B cell (primary cell): ENCODE results near the gene SREBF1. TPM values are rescaled to one million over a fixed set of nuclear protein-coding genes. Genes with fewer than 3 reads are reported as not detected.
A peak's percentile ranks its signal among the peaks of the same experiment; 100 is the strongest.

ENCODE experiments used
- ATAC-seq: fragments of 200-7000 bp; cut with Tn5 transposase; one replicate; pipeline ENCODE4 v1.10.0; 2021; ENCODE audit warnings: low read depth, mild to moderate bottlenecking, moderate number of reproducible peaks, moderate library complexity
- CTCF ChIA-PET: fragments of 350-600 bp; sonication (Branson Sonifier 250); formaldehyde crosslinking; loops from one replicate; lab custom pipeline; 2021; ENCODE audit warnings: antibody characterized with exemption, inconsistent platforms; lab: Charles Lee
- POLR2A ChIA-PET: fragments of 350-600 bp; sonication (Branson Sonifier 250); formaldehyde crosslinking; loops from one replicate; lab custom pipeline; 2021; ENCODE audit warnings: antibody characterized with exemption; lab: Charles Lee
- DNase-seq: peaks from one replicate; pipeline ENCODE4 v3.0.0; 2013
- H2AFZ ChIP-seq: 2 replicates; pipeline ENCODE4 v1.6.1; 2012; ENCODE audit warnings: mild to moderate bottlenecking, low read depth, low read length; ENCODE audit not compliant: insufficient read depth, poor library complexity, severe bottlenecking
- H3K27ac ChIP-seq, 2 donors: 1 replicate in 1 of 2; 2 replicates in 1 of 2; pipeline ENCODE4 v1.5.1; 2012 to 2013; ENCODE audit warnings: low read length in 2 of 2, mild to moderate bottlenecking in 2 of 2, moderate library complexity in 1 of 2
- H3K27me3 ChIP-seq, 4 experiments: fragments of 200-600 bp in 1 of 4; sonication (generic) in 1 of 4; replicated peaks in 1 of 4; 1 replicate in 2 of 4; 2 replicates in 2 of 4; pipeline versions ENCODE4 v1.6.1 to v1.7.0; 2013 to 2016; ENCODE audit warnings: low read length in 3 of 4, mild to moderate bottlenecking in 2 of 4, mixed read lengths in 1 of 4, moderate library complexity in 1 of 4; ENCODE audit not compliant: insufficient read depth in 4 of 4, control insufficient read depth in 3 of 4; ENCODE audit errors: control extremely low read depth in 1 of 4
- H3K36me3 ChIP-seq, 2 experiments: replicated peaks in 1 of 2; 1 replicate in 1 of 2; 2 replicates in 1 of 2; pipeline versions ENCODE4 v1.6.1 to v1.7.1; 2013; ENCODE audit warnings: low read length in 1 of 2; ENCODE audit not compliant: insufficient read depth in 2 of 2, control insufficient read depth in 1 of 2; ENCODE audit errors: control extremely low read depth in 1 of 2, extremely low read depth in 1 of 2
- H3K4me1 ChIP-seq, 2 donors: fragments of 200-600 bp in 1 of 2; sonication (generic) in 1 of 2; 1 replicate in 1 of 2; 2 replicates in 1 of 2; pipeline versions ENCODE4 v1.5.1 to v1.6.1; 2013 to 2017; ENCODE audit warnings: low read length in 2 of 2; ENCODE audit not compliant: control insufficient read depth in 2 of 2, insufficient read depth in 2 of 2
- H3K4me2 ChIP-seq: replicated peaks from 2 replicates; pipeline ENCODE3; 2012; ENCODE audit warnings: mild to moderate bottlenecking, low read depth, low read length; ENCODE audit not compliant: poor library complexity, severe bottlenecking
- H3K4me3 ChIP-seq, 5 experiments: fragments of 200-600 bp in 1 of 5; sonication (generic) in 1 of 5; 1 replicate in 3 of 5; 2 replicates in 2 of 5; pipeline versions ENCODE4 v1.5.1 to v1.7.0; 2011 to 2016; ENCODE audit warnings: low read length in 4 of 5, mild to moderate bottlenecking in 4 of 5, low read depth in 2 of 5, control low read depth in 1 of 5, moderate library complexity in 1 of 5; ENCODE audit not compliant: insufficient read depth in 1 of 5; ENCODE audit errors: control extremely low read depth in 1 of 5, extremely low read depth in 1 of 5
- H3K79me2 ChIP-seq: fragments of 200-600 bp; sonication (generic); one replicate; pipeline ENCODE4 v1.6.0; 2016; ENCODE audit warnings: low read length; ENCODE audit not compliant: control insufficient read depth, insufficient read depth
- H3K9ac ChIP-seq: fragments of 200-600 bp; sonication (generic); 2 replicates; pipeline ENCODE4 v1.6.1; 2017; ENCODE audit warnings: mild to moderate bottlenecking, low read length, moderate library complexity
- H3K9me3 ChIP-seq, 3 donors: one replicate each; pipeline versions ENCODE4 v1.6.1 to v1.7.1; 2013; ENCODE audit warnings: low read length in 2 of 3; ENCODE audit not compliant: control insufficient read depth in 2 of 3, insufficient read depth in 1 of 3; ENCODE audit errors: control extremely low read depth in 1 of 3
- H4K20me1 ChIP-seq: 2 replicates; pipeline ENCODE4 v1.6.0; 2012; ENCODE audit warnings: mild to moderate bottlenecking, low read length; ENCODE audit not compliant: insufficient read depth, control insufficient read depth, poor library complexity, severe bottlenecking
- H3K27ac Mint-ChIP-seq: one replicate; pipeline ENCODE4 v1.8.0; 2021; ENCODE audit warnings: mixed read lengths
- H3K27me3 Mint-ChIP-seq: one replicate; pipeline ENCODE4 v1.8.0; 2021; ENCODE audit warnings: mixed read lengths
- H3K4me1 Mint-ChIP-seq: one replicate; pipeline ENCODE4 v1.8.0; 2021; ENCODE audit warnings: mixed read lengths
- H3K4me3 Mint-ChIP-seq: one replicate; pipeline ENCODE4 v1.8.0; 2021; ENCODE audit warnings: mixed read lengths
- H3K9me3 Mint-ChIP-seq: one replicate; pipeline ENCODE4 v1.8.0; 2022; ENCODE audit warnings: mixed read lengths; ENCODE audit not compliant: insufficient read depth
- CTCF ChIP-seq: fragments of 200-600 bp; IDR thresholded peaks from one replicate; pipeline ENCODE4 v1.8.0; 2022; ENCODE audit warnings: antibody characterized with exemption, mild to moderate bottlenecking
- EZH2 ChIP-seq: IDR thresholded peaks from 2 replicates; pipeline ENCODE4 v1.6.1; 2012; ENCODE audit warnings: borderline replicate concordance, low read depth, mild to moderate bottlenecking, moderate library complexity, low read length; ENCODE audit not compliant: insufficient read depth, poor library complexity, severe bottlenecking
- WGBS: methylation state at CpG from one replicate; pipeline ENCODE4 v1.1.5; 2013; ENCODE audit warnings: missing lambda C conversion rate; ENCODE audit not compliant: insufficient coverage; 5-methylcytosine and 5-hydroxymethylcytosine counted together
- intact Hi-C: fragments of 100-400 bp; cut with micrococcal nuclease; formaldehyde crosslinking; loops from one replicate; pipeline ENCODE4 v1.10.0; 2022
- polyA plus RNA-seq: library from polyadenylated mRNA; depleted of rRNA; stranded (reverse); fragments of >200 nt; gene quantifications from 2 replicates; pipeline ENCODE4 v1.2.3, GENCODE V29; 2012
- total RNA-seq, 2 donors: library from RNA; stranded (reverse); fragments of 120-200 nt in 1 of 2; gene quantifications; 1 replicate in 1 of 2; 2 replicates in 1 of 2; pipeline versions ENCODE4 v1.2.3 to v1.2.4, GENCODE V29; 2013 to 2022

SREBF1 gene
- total and polyA plus RNA-seq, 2 donors (not counting 1 experiment from before 2014, with no cell fraction given): 21.6 to 34.9 TPM

GRCh38 chr17:17847118-17847689 lies 10.4 kb upstream of the SREBF1 start:
- intact Hi-C loops: no loop called here
- ATAC-seq: no peak
- Histone ChIP-seq H3K4me2 (no peak overlapping the region), H2AFZ (no peak overlapping the region), H3K4me1 (peaks cover 24 to 31% of the 10 kb centered on the region in 2 donors), H3K9ac (no peak overlapping the region), H3K9me3 (no peaks in the 10 kb centered on the region), H3K27me3 (no peaks in the 10 kb centered on the region), H3K27ac (no peak overlapping the region), H3K36me3 (no peaks in the 10 kb centered on the region), H3K79me2 (no peaks in the 10 kb centered on the region), H3K4me3 (no peak overlapping the region), H4K20me1 (no peaks in the 10 kb centered on the region)
- H3K4me1 Mint-ChIP-seq: peaks cover 33% of the 10 kb centered on the region
- ChIA-PET CTCF (interaction anchor here (0.5 to 1.3 kb wide), 3 partner anchors 13 to 183 kb away, joined by 3 to 4 read pairs (median 3); no protein-coding TSS in a partner anchor), POLR2A (no interaction called here)
- H3K4me3 Mint-ChIP-seq: no peak overlapping the region
- no peak overlapping the region for H3K27ac Mint-ChIP-seq
- DNase-seq: no peak
- no peaks in the 10 kb centered on the region for H3K27me3 Mint-ChIP-seq
- WGBS: 89% methylated on average over 17 of the region's 17 CpGs
- no peaks in the 10 kb centered on the region for H3K9me3 Mint-ChIP-seq
- TF ChIP-seq EZH2: no peak
- TF ChIP-seq CTCF: no peak

- no peak overlapping the region for H3K9ac ChIP-seq
- H3K79me2 ChIP-seq: no peaks in the 10 kb centered on the region
- H3K4me2 ChIP-seq: no peak overlapping the region
- H4K20me1 ChIP-seq: no peaks in the 10 kb centered on the region
- H3K27ac ChIP-seq: no peak overlapping the region
- H3K27me3 Mint-ChIP-seq: no peaks in the 10 kb centered on the region
- H3K4me1 ChIP-seq: peaks cover 24 to 29% of the 10 kb centered on the region in 2 donors
- H3K27me3 ChIP-seq: no peaks in the 10 kb centered on the region
- H3K4me3 Mint-ChIP-seq: no peak overlapping the region
- H3K4me1 Mint-ChIP-seq: peaks cover 29% of the 10 kb centered on the region
- POLR2A ChIA-PET: no interaction called here
- no peaks in the 10 kb centered on the region for H3K36me3 ChIP-seq
- TF ChIP-seq CTCF (no peak), EZH2 (no peak)
- H3K27ac Mint-ChIP-seq: peak overlapping the region; percentile 6
- ATAC-seq: no peak
- no peak overlapping the region for H2AFZ ChIP-seq
- H3K4me3 ChIP-seq: no peak overlapping the region
- no peak for DNase-seq
- 96% methylated on average over 6 of the region's 8 CpGs for WGBS
- intact Hi-C loops: no loop called here
- H3K9me3 Mint-ChIP-seq: no peaks in the 10 kb centered on the region
- H3K9me3 ChIP-seq: no peaks in the 10 kb centered on the region
- CTCF ChIA-PET: no interaction called here
These were observed 9.9 kb upstream of the SREBF1 start for GRCh38 chr17:17846645-17847044.
